ENCODE data around the gene TP53I11.

The TP53I11 gene

DNA sequence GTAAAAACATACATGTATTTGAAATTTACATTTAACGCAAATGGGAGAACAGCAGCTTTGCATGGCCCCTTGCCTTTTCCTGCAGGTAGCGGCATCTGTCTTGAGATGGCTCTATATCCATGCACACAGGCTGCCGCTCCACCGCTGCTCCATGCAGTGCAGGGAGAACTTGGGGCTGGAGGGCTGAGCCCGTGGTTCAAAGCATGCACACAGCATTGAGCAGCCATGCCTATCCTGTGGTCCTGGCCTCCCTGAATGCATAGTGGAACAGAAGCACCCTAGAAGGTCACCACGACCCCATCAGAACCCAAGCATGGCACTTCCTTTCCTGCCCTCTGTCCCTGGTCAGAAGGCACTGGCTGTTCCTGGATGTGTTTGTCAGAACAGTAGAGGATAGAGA is 35.0 kb upstream of the TP53I11 start:
- no peak overlapping the region for H3K27ac ChIP-seq
- TF ChIP-seq, protein P1, sequence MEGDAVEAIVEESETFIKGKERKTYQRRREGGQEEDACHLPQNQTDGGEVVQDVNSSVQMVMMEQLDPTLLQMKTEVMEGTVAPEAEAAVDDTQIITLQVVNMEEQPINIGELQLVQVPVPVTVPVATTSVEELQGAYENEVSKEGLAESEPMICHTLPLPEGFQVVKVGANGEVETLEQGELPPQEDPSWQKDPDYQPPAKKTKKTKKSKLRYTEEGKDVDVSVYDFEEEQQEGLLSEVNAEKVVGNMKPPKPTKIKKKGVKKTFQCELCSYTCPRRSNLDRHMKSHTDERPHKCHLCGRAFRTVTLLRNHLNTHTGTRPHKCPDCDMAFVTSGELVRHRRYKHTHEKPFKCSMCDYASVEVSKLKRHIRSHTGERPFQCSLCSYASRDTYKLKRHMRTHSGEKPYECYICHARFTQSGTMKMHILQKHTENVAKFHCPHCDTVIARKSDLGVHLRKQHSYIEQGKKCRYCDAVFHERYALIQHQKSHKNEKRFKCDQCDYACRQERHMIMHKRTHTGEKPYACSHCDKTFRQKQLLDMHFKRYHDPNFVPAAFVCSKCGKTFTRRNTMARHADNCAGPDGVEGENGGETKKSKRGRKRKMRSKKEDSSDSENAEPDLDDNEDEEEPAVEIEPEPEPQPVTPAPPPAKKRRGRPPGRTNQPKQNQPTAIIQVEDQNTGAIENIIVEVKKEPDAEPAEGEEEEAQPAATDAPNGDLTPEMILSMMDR (conservative IDR thresholded peaks at IDR 0.05): no peak

DNA sequence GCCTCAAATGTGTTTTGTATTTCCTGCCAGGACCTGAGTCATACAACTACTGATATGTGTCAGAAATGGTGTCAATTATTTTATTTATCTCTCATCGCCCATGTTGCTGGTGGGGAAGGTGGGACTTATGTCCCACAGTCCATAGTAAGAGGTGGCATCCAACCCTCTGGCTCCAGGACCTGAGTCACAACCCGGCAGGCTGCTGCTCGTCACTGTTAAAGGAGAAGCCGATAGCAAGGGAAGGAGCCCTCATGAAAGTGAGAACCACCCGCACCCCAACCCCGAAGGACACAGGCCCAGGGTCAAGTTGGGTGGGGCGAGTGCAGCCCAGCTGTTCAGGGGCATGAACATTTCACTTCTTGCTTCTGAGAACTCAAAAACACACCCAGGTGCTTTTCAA is 33.1 kb upstream of the TP53I11 start:
- TF ChIP-seq, protein P1 (conservative IDR thresholded peaks at IDR 0.05): no peak
- H3K27ac ChIP-seq: no peak overlapping the region

DNA sequence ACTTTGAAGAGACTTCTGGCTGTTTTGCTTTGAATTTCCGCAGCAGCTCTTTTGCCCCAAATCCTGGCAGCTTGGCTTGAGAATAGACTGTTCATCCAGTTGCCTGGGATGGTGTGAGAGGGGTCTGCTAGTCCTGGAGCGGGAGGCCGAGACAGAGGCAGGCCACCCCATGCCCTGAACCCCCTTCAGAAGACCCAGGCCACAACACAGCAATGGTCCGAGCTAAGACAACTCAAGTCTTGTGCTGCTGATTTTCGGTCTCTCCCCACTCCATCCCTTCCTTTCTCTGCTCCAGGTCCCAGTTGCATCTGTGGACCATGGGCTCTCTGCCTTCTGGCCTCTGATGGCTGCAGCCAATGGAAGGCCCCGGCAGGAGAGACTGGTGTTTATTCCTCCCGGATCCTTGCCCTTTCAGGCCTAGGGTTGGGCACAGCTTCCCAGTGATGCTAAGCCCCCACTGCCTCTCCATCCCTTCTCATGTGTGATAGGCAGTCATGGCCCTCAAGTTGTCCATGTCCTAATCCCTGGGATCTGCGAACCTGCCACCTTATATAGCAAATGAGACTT is 31.9 kb upstream of the TP53I11 start:
- H3K27ac ChIP-seq: no peak overlapping the region; the same call in 1 of the 2 replicates
- TF ChIP-seq, protein P1 (conservative IDR thresholded peaks at IDR 0.05): no peak

DNA sequence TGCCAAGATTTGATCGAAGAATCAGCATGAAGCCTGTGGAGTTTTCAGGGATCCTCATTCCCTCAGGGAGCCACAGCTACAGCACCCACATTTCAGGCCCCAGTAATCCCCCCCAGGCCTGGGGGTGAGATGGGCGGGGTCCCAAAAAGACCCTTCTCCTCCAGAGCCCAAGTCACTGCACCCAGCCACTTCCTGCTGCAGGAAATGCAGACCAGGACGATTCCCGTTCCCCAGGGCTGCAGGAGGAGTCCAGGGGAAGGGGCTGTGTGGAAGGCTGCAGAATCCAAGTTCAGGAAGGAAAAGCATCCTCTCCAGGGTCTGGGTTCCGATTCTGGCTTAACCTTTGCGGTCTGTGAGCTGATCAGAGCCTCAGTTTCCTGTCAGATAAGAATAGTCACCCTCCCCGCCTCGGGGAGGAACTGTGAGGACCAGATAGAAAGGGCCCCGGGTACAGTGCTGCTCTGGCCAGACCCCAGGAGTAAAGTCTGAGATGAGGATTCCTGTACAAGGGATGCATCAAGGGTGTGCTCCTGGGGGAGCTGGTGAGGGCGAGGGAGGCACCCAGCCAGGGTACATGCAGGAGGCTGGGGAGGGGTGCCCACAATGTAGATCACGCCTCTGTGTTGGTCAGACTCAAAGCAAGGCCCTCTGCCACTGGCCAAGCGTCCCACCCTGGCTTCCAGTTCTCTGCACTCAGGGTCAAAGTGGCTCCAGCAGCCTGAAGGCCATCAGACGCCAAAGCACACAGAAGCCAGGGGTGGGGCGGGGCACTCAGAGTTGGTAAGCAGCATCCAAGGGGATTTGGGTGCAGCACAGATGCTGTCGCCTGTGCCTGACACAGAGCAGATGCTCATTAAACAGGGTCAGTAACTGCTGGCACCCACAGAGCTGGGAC is 30.1 kb upstream of the TP53I11 start:
- H3K27ac ChIP-seq: peak overlapping the region; percentile 100
- TF ChIP-seq, protein P1 (conservative IDR thresholded peaks at IDR 0.05): no peak

DNA sequence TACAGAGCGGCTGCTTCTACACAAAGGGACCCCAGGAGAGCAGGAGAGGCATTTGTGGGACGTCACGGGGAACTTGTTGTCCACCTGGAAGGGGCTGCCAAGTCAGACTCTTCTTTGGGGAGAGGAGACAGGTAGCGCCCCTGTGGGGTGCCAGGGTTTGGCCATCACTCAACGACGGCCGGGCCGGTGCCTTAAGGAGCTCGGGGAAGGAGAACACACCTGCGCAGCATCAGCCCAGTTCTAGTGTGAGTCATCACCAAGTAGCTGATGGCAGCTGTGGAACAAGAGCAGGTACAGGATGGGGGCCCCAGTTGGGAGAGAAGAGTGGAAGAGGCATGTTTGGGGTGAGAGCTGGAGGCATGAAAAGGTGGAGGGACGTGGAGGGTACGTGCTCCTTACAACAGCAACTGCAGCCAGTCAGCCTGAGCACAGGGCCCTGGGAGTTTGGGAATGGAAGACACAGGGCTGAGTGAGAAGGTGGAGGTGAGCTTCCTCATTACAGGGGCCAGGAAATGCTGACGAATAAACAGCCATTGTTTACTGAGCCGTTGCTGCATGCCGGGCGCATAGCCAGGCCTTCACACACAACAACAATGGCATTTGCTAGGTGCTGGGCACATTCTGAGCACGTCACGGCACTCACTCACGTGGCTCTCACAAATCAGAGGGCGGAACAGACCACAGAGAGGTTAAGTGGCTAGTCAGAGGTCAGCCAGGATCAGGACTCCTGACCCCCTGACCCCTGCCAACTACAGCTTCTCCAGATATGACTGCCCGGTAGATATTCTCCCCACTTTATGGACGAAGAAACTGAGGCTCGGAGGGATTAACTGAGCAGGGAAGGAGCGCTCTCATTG is 29.1 kb upstream of the TP53I11 start:
- TF ChIP-seq, protein P1 (conservative IDR thresholded peaks at IDR 0.05): no peak
- H3K27ac ChIP-seq: peak overlapping the region; percentile 100

DNA sequence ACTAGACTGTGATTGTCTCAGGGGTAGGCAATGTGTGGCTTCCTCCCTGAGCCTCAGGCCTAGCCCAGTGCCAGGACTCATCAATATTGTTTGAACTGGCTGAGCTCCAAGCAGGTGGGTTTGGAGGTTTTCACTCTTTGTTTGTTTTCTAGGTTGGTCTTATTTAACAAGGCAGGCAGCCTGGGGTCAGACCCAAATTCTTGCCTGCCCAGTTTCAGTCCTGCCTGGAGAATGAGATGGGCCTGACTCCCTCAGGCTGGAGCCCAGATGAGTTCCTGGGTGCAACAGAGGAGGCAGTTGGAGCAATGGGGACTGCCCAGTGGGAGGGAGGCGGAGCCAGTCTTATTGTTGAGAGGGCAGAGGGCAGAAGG is 28.3 kb upstream of the TP53I11 start:
- TF ChIP-seq, protein P1 (conservative IDR thresholded peaks at IDR 0.05): 0 out of 2 replicates have a peak, but pooled peaks have one; percentile 16
- H3K27ac ChIP-seq: peak overlapping the region; percentile 100

All from VCaP (cell line).